Glutamatergic neuron (in vitro differentiated cells): Measurements from ENCODE around the gene PIK3CD. TPM values are rescaled to one million over a fixed set of nuclear protein-coding genes. Genes with fewer than 3 reads are reported as not detected.

ENCODE experiments used
- DNase-seq: peaks from one replicate; pipeline ENCODE4 v3.0.0; 2022
- H3K27ac Mint-ChIP-seq: one replicate; pipeline ENCODE4 v1.8.0; 2020; ENCODE audit warnings: mild to moderate bottlenecking, mixed read lengths, inconsistent platforms; ENCODE audit not compliant: unreplicated experiment
- H3K27me3 Mint-ChIP-seq: one replicate; pipeline ENCODE4 v1.8.0; 2020; ENCODE audit warnings: mild to moderate bottlenecking, moderate library complexity, mixed read lengths, inconsistent platforms; ENCODE audit not compliant: unreplicated experiment
- H3K36me3 Mint-ChIP-seq: one replicate; pipeline ENCODE4 v1.8.0; 2020; ENCODE audit warnings: mild to moderate bottlenecking, mixed read lengths, inconsistent platforms; ENCODE audit not compliant: unreplicated experiment
- H3K4me1 Mint-ChIP-seq: one replicate; pipeline ENCODE4 v1.8.0; 2020; ENCODE audit warnings: mild to moderate bottlenecking, low read depth, mixed read lengths, inconsistent platforms; ENCODE audit not compliant: unreplicated experiment
- H3K4me3 Mint-ChIP-seq: one replicate; pipeline ENCODE4 v1.8.0; 2020; ENCODE audit warnings: mild to moderate bottlenecking, mixed read lengths, inconsistent platforms; ENCODE audit not compliant: unreplicated experiment
- H3K9me3 Mint-ChIP-seq: one replicate; pipeline ENCODE4 v1.8.0; 2020; ENCODE audit warnings: mild to moderate bottlenecking, moderate library complexity, mixed read lengths, inconsistent platforms; ENCODE audit not compliant: unreplicated experiment
- CTCF ChIP-seq: fragments of 200-600 bp; sonication (generic); IDR thresholded peaks from one replicate; pipeline ENCODE4 v1.5.0; 2021; ENCODE audit not compliant: partially characterized antibody, unreplicated experiment
- total RNA-seq: library from RNA; stranded (reverse); fragmentation: NEBNext Ultra II Directional; extraction: Animal tissue kit (Norgen Biotek cat#: 25700); gene quantifications from one replicate; pipeline ENCODE4 v1.2.1, GENCODE V29; 2021; ENCODE audit not compliant: unreplicated experiment

PIK3CD gene
- total RNA-seq, 1 donor from 2014 or later: 39.4 TPM

GRCh38 chr1:9726905-9727595 is 75.5 kb downstream of the PIK3CD start:
- Mint-ChIP-seq H3K4me3 (no peak overlapping the region), H3K27ac (no peak overlapping the region), H3K9me3 (peaks cover 5% of the 10 kb centered on the region), H3K4me1 (no peaks in the 10 kb centered on the region), H3K36me3 (peaks cover 12% of the 10 kb centered on the region), H3K27me3 (peaks cover 5% of the 10 kb centered on the region)
- no peak for TF ChIP-seq CTCF
- DNase-seq: no peak

- Mint-ChIP-seq H3K9me3 (no peaks in the 10 kb centered on the region), H3K27ac (peak overlapping the region; percentile 43), H3K36me3 (peaks cover 8% of the 10 kb centered on the region), H3K4me1 (no peaks in the 10 kb centered on the region), H3K27me3 (peaks cover 5% of the 10 kb centered on the region), H3K4me3 (no peak overlapping the region)
- TF ChIP-seq CTCF: no peak
- DNase-seq: no peak
Observed at GRCh38 chr1:9728451-9729295, 77.1 kb downstream of the PIK3CD start.

GRCh38 chr1:9729523-9729922 is 78.0 kb downstream of the PIK3CD start:
- no peak overlapping the region for H3K27ac Mint-ChIP-seq
- no peaks in the 10 kb centered on the region for H3K9me3 Mint-ChIP-seq
- no peak for TF ChIP-seq CTCF
- peaks cover 10% of the 10 kb centered on the region for H3K36me3 Mint-ChIP-seq
- no peak for DNase-seq
- peaks cover 5% of the 10 kb centered on the region for H3K27me3 Mint-ChIP-seq
- H3K4me3 Mint-ChIP-seq: no peak overlapping the region
- H3K4me1 Mint-ChIP-seq: no peaks in the 10 kb centered on the region

- no peaks in the 10 kb centered on the region for H3K4me1 Mint-ChIP-seq
- no peaks in the 10 kb centered on the region for H3K9me3 Mint-ChIP-seq
- H3K36me3 Mint-ChIP-seq: peaks cover 10% of the 10 kb centered on the region
- no peak overlapping the region for H3K4me3 Mint-ChIP-seq
- TF ChIP-seq CTCF: no peak
- no peak overlapping the region for H3K27ac Mint-ChIP-seq
- DNase-seq: no peak
- H3K27me3 Mint-ChIP-seq: peaks cover 5% of the 10 kb centered on the region
Observed at GRCh38 chr1:9730096-9730901, 78.8 kb downstream of the PIK3CD start.
